ENCODE measurements around the gene SEMA3E. TPM values are rescaled to one million over a fixed set of nuclear protein-coding genes. Genes with fewer than 3 reads are reported as not detected.

Gene SEMA3E
- polyA plus RNA-seq, 1 experiment, result 0.06 TPM

- H3K4me3 ChIP-seq (ENCODE audit: low read depth, low read length), result no peak overlapping the region
- no peak for TF ChIP-seq CTCF (IDR thresholded peaks at IDR 0.05; ENCODE audit: low read depth, low read length)
- ChIA-PET POLR2A (no interaction called here), CTCF (no interaction called here)
- H3K27me3 ChIP-seq (ENCODE audit: control insufficient read depth, insufficient read depth, low read length), result no peaks in the 10 kb centered on the region
- DNase-seq (ENCODE audit: low read depth, low spot score), result no peak
- H3K9me3 ChIP-seq (ENCODE audit: control insufficient read depth, insufficient read depth, low read length), result no peaks in the 10 kb centered on the region
- no peak overlapping the region for H3K27ac ChIP-seq (ENCODE audit: low read depth, low read length)
Observed at GRCh38 chr7:83629117-83629880, 19.6 kb downstream of the SEMA3E start.

- TF ChIP-seq CTCF (IDR thresholded peaks at IDR 0.05; ENCODE audit: low read depth, low read length), result no peak
- DNase-seq (ENCODE audit: low read depth, low spot score), result no peak
- POLR2A ChIA-PET, result no interaction called here
- Histone ChIP-seq H3K27ac (ENCODE audit: low read depth, low read length) (no peak overlapping the region), H3K9me3 (ENCODE audit: control insufficient read depth, insufficient read depth, low read length) (no peaks in the 10 kb centered on the region), H3K4me3 (ENCODE audit: low read depth, low read length) (no peak overlapping the region), H3K27me3 (ENCODE audit: control insufficient read depth, insufficient read depth, low read length) (no peaks in the 10 kb centered on the region)
- CTCF ChIA-PET, result interaction anchor here (0.5 kb wide), 1 partner anchor 131 kb away, joined by 3 read pairs; no protein-coding TSS in a partner anchor
Observed at GRCh38 chr7:83617858-83618257, 31.1 kb downstream of the SEMA3E start.

- no peak for DNase-seq (ENCODE audit: low read depth, low spot score)
- Histone ChIP-seq H3K9me3 (ENCODE audit: control insufficient read depth, insufficient read depth, low read length) (no peaks in the 10 kb centered on the region), H3K4me3 (ENCODE audit: low read depth, low read length) (no peak overlapping the region), H3K27me3 (ENCODE audit: control insufficient read depth, insufficient read depth, low read length) (no peaks in the 10 kb centered on the region), H3K27ac (ENCODE audit: low read depth, low read length) (no peak overlapping the region)
- POLR2A ChIA-PET, result no interaction called here
- CTCF ChIA-PET, result no interaction called here
- TF ChIP-seq CTCF (IDR thresholded peaks at IDR 0.05; ENCODE audit: low read depth, low read length), result no peak
Observed at GRCh38 chr7:83614112-83614511, 34.8 kb downstream of the SEMA3E start.

GRCh38 chr7:83613232-83613631 lies 35.7 kb downstream of the SEMA3E start:
- Histone ChIP-seq H3K27me3 (ENCODE audit: control insufficient read depth, insufficient read depth, low read length) (no peaks in the 10 kb centered on the region), H3K9me3 (ENCODE audit: control insufficient read depth, insufficient read depth, low read length) (no peaks in the 10 kb centered on the region), H3K27ac (ENCODE audit: low read depth, low read length) (no peak overlapping the region), H3K4me3 (ENCODE audit: low read depth, low read length) (no peak overlapping the region)
- no peak for TF ChIP-seq CTCF (IDR thresholded peaks at IDR 0.05; ENCODE audit: low read depth, low read length)
- CTCF ChIA-PET, result no interaction called here
- DNase-seq (ENCODE audit: low read depth, low spot score), result no peak
- POLR2A ChIA-PET, result no interaction called here

- POLR2A ChIA-PET, result no interaction called here
- no peak overlapping the region for H3K27ac ChIP-seq (ENCODE audit: low read depth, low read length)
- CTCF ChIA-PET, result interaction anchor here (1.3 kb wide), 1 partner anchor 13 kb away, joined by 4 read pairs; no protein-coding TSS in a partner anchor
- TF ChIP-seq CTCF (IDR thresholded peaks at IDR 0.05; ENCODE audit: low read depth, low read length), result no peak
- no peak overlapping the region for H3K4me3 ChIP-seq (ENCODE audit: low read depth, low read length)
- no peaks in the 10 kb centered on the region for H3K27me3 ChIP-seq (ENCODE audit: control insufficient read depth, insufficient read depth, low read length)
- no peak for DNase-seq (ENCODE audit: low read depth, low spot score)
- H3K9me3 ChIP-seq (ENCODE audit: control insufficient read depth, insufficient read depth, low read length), result no peaks in the 10 kb centered on the region
Observed at GRCh38 chr7:83611776-83612175, 37.2 kb downstream of the SEMA3E start.

Data from AG04450 (cell line).